GM18519 (cell line): Measurements from ENCODE around the gene ETNK2.
"Not testable (repeated sequence)": the region's sequence is repeated elsewhere in the genome, so short reads cannot be mapped to it uniquely, and the experiment has no call there.

Experiments
- ATAC-seq: cut with Tn5 transposase; IDR thresholded peaks from one replicate; pipeline ENCODE4 v1.9.1; 2021; ENCODE audit warnings: mild to moderate bottlenecking, moderate library complexity; ENCODE audit not compliant: unreplicated experiment, low FRiP score

Gene ETNK2

DNA sequence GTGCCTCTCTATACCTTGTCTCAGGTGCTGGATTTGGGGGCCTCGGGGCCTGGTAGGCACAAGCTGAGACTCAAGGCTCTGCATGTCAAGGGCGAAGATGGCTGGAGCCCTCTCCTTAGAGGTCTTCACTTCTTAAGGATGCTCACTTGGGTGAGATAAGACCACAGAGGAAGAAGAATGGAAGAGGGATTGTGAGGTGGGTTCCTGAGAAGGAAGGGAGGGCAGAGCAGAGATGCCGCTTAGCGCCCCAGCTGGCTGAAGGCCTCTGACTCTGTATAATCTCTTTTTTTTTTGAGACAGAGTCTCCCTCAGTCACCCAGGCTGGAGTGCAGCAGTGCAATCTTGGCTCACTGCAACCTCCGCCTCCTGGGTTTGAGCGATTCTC, 46.7 kb downstream of the ETNK2 start:
- ATAC-seq, result no peak

DNA sequence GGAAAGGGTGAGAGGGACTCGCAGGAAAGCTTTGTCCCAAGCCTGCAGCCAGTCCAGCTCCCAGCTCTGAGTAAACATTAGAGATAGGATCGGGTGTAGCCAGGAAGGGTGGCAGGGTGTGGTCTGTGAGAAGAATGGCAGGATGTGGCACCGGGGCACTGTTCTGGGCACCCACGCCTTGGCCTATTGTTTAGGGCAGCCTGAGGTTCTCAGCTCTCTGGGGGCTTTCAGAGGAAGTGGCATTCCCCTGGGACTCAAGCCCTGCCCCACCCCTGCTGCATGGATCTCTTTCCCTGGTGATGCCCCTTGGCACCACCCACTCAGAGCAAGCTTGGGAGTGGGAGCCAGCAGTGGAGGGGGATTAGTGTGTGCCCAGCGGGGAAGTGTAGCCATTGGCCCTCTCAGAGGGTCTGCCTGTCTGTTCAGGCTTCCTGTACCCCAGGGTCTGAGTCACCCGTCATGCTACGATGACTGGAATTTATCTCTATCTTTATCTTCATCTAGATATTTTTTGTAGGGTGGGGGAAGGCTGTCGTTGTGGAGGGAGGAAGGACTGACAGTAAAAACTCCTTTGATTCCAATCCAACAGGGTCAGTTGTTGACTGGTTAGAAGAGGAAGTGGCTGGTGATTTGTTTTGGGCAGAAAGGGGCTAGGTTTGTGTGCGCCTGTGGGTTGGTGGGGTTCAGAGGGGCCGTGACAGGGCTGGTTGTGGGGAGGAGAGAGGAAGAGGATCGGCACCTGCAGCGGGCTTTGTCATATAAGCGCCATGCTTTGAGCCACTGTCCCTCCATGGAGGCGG, 47.3 kb downstream of the ETNK2 start:
- ATAC-seq, result no peak

DNA sequence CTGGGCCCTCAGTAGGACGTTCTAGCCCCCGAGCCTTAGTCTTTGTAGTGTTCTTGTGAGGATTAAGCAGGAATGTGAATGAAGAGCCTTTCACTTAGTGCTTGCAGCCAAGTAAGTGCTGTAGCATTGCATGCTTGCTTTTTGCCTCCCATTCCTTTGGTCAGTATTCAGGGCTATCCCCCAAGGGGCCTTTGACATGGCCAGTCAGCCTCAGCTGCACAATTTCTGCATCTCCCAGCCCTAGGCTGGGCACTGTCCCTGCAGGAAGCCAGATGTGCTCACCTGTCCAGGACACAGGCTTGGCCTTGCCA, 48.5 kb downstream of the ETNK2 start:
- ATAC-seq, result no peak

DNA sequence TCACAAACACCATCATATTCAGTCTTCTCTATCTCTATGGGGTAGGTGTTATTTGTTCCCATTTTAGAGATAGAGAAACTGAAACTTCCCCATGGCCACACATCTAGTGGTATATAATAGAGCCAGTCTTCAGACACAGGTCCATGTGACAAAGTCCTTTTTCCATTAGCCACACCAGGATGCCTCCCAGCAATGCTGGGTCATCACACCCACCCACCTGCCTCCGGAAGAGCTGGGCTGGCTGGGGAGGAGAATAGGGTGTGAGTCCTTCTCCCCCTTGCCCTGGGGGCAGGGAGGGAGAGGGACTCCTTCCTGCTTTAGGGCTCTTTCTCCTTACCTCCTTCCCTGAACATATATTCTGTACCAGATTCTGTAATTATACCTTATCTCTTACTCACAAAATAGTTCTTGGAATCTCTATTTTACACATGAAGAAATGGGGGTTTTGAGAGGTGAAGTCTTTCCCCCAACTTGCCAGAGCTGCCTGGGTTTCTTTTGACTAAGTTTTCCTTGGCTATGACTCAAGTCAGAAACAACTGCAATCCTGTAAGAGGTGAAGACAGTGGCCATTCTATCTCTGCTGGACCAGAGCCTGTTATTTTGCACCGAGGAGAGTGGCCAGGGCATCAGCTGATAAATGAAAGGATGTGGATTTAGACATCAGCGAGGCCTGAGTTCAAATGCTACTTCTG, 49.0 kb downstream of the ETNK2 start:
- no peak for ATAC-seq

DNA sequence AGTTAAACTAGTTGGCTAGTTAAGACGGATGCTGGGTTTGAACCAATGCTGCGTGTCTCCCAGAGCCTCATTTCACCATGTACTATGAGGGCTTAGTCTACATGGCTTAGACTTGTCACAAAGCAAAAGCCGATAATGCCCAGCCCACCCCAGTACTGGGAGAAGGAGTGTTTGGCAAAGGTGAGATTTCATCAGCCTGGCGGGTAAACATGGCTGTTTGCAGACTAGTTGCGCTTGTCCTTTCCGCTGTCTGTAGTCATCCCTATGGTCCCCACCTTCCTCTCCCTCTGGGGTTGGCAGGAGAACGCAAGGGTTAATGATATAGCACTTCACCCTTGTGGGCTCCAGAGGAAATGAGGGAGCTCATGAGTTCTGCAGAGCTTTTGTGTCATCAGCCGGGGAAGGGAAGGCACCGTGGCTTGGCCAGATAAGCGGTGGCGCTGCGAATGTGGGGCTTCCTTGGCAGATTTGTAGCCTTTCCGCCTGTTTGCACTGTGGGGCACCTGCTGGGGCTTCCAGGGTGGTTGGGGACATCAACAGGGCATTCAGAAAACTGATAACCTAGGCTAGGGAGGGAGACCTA, 49.7 kb downstream of the ETNK2 start:
- ATAC-seq, result no peak

DNA sequence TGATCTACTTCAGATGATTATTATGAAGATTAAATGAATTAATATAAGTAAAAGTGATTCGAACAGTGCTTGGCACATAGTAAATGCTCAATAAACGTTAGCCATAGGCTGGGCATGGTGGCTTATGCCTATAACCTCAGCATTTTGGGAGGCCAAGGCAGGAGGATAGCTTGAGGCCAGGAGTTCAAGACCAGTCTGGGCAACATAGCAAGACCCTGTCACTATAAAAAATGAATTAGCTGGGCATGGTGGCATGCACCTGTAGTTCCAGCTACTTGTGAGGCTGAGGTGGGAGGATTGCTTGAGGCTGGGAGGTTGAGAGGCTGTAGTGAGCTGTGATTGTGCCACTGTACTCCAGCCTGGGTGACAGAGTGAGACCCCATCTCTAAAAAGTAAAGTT, 52.1 kb downstream of the ETNK2 start:
- not testable (repeated sequence) for ATAC-seq

DNA sequence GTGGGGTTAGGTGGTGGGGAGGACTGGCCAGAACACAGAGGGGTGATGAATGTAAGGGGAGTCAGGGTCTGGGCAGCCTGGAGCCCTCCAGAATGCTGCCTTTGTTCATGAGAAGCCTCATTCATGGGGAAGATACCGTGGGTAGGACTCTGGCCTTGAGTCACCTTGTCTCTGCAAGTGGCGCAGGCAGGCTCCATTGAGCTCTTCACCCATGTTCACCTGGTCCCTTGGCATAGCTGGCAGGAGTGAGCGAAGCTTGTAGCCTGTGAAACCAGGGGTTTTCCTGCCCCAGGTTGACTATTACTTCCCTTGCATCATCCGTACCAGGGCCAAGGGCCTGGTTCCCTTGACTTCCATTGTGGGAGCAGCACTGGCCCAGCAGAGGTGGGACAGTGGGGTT, 53.2 kb downstream of the ETNK2 start:
- no peak for ATAC-seq

DNA sequence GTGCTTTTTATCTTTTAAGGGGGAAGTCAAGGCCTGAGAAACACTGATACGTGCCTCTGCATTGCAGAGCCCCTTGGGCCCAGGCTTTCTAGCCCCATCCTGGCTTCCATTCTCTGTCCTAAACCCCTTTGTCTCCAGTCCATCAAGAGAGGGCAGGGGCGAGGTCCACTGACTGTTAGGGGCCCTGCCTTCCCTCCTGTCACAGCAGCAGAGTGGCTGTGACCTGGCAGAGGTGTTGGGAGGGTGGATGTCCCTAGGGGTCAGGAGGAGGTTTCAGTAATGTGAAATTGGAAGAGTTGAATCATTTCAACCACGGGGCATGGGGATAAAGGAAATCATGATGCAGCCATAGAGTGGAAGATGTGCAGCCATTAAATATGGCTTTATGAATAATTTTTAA, 54.9 kb downstream of the ETNK2 start:
- ATAC-seq, result no peak

DNA sequence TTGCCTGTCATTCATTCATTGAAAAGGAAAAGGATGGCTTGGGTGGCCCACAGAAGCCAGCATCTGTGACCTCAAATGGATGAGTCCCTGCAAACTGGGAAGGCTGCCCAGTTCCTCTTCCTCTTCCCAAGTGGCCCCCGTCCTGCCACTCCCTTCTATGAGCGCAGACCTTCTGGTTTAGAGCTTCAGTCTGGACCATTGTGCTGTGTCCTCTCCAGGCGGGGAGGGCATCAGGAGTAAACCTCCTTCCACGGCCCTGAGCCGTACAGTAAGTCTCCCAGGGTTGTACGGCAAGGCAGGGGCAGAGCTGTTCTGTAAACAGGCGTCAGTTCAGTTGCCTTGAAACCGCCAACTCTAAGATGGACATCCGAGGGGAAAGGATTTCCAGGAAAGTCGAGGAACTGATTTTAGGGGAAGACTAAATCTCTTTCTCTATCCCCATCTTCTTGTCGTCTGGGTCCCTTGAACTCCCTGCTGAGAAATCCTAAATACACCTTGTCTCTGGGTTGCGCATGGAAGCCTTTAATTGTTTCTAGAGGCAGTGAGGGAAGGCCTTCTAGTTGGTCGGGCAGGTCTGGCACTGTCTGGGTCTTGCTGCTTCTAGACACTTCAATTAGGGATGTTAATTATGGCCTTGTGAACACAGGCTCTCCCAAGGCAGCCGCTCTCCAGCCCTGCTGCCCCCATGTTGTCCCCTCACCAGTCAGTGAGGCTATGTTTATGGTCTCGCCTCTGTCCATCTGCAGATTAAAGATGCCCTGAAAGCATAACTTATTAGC, 56.8 kb downstream of the ETNK2 start:
- ATAC-seq, result no peak

DNA sequence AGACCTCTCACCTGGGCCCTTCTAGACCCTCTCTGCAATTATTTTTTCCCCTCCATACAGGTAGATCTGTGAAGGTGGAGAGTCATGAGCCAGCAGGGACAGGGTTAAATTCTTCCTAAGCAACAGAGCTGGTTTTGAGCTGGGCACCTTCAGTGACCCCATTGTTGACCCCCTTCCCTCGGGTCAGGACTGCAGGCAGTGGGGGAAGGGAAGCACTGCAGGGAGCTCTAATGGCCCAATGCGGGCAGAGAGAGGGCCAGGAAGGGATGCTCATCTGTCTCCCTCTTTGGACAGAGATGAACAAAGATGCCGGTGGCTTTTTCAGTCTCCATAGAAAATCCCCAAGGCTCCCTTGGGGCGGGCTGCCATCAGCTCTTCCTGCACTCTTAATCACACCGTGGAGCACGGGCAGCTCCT, 57.5 kb downstream of the ETNK2 start:
- ATAC-seq, result no peak

DNA sequence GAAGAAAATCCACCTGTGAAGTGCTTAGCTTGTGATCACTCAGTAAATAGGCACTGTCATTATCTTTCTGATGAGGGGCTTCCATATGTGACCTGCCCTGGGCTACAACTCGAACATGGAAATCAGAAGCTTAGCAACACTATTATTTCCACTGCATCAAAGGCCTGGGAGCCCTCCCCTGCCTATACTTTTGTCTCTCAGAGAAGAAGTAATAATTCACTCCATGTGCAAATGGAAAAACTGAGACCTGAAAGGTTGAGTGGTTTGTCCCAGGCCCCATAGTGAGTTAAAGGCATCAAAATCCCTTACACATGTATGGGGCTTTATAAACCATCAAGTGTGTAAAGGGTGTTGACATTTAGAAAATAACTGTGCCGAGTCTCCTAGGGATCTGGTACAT, 58.1 kb downstream of the ETNK2 start:
- no peak for ATAC-seq

DNA sequence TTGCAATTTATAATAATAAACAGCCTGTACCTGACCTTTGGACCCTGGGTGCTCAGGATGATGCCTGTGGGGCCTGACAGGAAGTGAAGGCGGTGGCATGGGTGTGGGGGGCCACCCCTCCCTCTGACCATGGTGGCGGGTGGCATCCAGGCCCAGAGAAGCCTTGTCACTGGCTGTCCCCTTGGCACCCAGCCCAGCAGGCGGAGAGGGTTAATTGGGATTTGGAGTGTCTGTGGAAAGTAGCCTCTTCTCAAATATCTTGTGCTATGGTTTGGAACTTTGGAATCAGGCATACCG, 58.5 kb downstream of the ETNK2 start:
- no peak for ATAC-seq

DNA sequence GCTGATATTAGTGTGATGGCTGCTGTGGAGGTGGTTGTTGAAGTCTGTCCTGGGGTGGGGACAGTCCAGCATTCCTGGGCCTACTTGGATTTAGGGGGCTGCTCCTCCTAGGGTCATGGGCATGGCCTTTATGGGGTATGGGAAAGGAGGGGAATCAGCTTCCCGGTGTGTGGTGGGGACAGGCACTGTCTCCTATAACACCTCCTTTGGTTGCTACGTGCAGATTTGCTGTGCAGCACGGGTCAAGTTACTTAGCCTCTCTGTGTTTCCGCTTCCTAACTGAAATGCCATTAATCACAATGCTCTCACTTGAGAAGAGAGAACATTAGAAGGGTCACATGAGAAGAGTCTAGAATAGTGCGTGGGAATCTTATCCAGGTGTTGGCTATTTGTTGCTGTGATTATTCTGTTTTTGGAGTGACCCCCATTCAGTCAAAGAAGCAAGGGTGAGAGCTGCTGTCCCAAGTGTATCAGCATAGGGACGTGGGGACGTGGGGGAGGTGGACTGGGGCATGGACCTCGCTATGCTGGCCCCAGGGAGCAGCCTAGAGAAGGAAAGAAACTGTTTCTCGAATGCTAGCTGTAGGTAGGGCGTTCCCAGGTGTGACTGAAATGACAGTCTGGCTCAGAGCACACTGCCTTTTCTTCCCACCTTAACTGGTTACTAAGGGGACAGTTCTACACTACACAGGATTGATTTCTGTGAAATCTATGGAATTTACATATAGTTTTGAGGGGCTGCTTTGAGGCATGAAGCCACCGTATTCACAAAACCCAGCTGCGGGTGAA, 59.0 kb downstream of the ETNK2 start:
- no peak for ATAC-seq

DNA sequence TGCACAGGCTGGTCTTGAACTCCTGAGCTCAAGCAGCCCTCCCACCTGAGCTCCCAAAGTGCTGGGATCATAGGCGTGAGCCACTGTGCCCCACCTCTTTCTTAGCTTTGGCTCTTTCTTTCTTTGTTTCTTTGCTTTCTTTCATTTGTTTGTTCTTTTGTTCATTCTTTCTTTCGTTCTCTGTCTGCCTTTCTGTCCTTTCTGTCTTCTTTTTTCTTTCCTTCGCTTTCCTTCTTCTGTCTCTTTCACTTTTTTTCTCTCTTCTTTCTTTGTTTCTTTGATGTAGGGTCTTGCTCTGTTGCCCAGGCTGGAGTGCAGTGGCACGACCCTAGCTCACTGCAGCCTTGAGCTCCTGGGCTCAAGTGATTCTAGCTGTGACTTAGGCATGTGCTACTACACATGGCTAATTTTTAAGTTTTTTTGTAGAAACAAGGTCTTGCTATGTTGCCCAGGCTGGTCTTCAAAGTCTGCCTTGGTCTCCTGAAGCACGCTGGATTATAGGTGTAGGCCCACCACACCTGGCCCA, 60.0 kb downstream of the ETNK2 start:
- no peak for ATAC-seq

DNA sequence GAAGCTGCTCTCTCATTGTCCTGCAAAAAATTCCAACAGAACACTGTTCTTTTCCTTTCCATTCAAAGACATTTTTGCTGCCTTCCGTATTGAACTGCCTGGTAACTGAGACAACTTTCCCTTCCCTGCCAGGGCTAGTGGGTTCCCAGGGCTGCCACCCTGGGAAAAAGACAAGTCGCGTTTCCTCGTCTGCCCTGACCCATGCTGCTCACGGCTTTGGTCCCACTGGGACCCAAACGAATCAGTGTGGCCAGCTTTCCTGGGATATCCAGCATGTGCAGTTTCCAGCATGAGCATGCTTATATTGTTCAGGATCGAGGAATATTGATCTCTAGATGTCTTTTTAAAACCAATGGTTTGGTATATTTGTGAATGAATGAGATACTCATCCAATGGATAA, 60.8 kb downstream of the ETNK2 start:
- ATAC-seq, result no peak

DNA sequence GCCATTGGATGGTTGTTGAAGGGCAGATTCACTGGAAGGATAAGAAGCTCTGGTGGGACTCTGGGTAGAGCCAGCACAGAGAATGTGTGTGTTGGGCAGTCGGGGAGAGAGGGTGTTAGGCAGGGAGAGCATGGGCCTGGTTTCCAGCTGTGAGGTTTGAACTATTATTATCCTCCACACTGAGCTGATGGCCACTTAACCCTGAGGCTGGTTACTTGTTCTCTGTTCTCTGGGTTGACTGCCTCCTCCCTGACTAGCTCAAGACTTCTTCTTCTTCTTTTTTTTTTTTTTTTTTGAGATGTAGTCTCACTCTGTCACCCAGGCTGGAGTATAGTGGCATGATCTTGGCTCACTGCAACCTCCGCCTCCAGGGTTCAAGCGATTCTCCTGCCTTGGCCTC, 61.7 kb downstream of the ETNK2 start:
- ATAC-seq, result not testable (repeated sequence)

DNA sequence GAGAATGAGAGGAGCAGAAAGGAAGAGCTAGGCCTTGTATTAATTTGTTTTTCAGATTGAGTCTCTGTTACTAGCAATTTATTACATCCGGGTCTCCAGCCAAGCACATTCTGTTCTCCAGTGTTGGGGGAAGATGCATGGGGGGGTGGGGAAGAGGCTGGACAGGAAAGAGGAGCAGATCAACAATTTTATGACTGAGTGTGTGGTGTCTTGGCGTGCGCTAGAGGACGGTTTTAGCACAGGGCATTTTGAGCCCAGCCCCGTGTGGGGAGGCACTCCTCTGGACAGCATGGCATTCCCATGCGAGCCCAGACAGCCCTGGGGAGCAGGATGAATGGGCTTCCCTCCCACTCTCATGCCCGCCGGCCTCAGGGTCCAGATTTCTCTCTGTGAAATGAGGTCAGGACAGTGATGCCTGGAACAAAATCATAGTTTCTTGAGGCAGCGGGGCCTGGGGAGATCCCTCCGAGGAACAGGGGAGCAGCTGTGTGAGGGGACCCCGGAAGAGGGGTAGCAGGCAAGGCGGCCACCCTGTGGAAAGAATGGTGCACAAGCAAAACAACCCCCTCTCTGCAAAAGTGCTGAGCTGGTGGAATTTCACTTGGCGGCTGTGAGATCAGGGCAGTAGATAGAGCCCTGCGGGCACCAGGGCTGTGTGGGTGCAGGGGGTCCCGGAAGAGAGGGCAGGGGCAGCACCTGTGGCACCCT, 62.6 kb downstream of the ETNK2 start:
- no peak for ATAC-seq

DNA sequence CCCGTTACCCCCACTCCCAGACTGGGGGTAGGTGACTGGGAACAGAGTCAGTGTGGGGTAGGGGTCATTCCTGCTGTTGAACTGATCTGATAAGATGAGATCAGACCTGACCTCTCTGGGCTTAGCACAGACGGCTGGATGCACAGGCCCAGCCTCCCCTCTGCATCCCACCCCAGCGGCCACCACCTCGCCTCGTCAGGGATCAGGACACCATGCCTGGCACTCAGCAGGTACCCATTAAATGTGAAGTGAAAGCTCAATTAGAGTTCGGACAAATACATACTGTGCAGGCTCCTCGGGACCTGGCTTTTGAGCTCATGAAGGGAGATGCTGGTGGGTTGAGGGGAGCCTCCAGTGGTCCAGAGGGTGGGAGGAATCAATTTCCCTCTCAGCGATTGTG, 63.2 kb downstream of the ETNK2 start:
- ATAC-seq, result no peak

DNA sequence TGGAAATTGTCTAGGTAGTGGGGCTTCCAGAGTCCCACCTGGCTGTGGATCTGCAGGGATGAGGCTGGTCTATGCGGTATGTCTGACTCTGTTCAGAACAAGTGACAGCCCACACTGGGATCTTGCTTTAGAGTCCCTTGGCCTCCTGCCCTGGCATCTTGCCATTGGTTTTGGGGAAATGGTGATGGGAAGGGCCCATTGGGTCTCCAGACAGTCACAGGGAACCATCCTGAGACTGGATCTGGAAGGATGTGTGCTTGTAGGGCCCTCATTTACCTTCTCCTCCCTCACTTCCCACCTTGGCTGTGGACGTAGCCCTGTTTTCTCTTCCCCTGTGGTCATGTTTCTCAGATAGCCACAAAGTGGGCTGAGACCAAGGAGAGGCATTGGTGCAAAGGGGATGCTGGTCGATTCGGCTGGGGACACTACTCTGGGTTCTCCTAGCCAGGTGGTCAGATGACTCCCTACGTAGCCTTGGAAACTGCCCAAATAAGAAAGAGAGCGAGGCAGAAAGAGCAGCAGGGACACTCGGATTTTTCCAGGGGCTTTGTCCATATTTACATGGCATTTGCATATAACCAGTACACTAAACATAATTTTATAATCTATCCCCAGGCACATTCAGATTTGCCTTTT, 63.8 kb downstream of the ETNK2 start:
- ATAC-seq, result no peak
